Measurements from ENCODE around the gene USP49. TPM values are rescaled to one million over a fixed set of nuclear protein-coding genes. Genes with fewer than 3 reads are reported as not detected.

Gene USP49
- total and polyA plus RNA-seq, 2 experiments from 2014 or later = 0.97 to 1.2 TPM

GRCh38 chr6:41843178-41843577 is 52.0 kb downstream of the USP49 start:
- DNase-seq = no peak
- Histone ChIP-seq H3K9me3 (ENCODE audit: low read depth) (no peaks in the 10 kb centered on the region), H4K20me1 (ENCODE audit: insufficient read depth) (no peaks in the 10 kb centered on the region), H3K4me3 (no peak overlapping the region), H3K9me2 (ENCODE audit: insufficient read depth) (no peaks in the 10 kb centered on the region), H3K27me3 (replicated peaks; ENCODE audit: insufficient read depth) (no peaks in the 10 kb centered on the region), H3K27ac (no peak overlapping the region), H3K36me3 (ENCODE audit: low read depth) (no peaks in the 10 kb centered on the region), H3K4me2 (ENCODE audit: unreplicated experiment) (no peak overlapping the region), H3K79me2 (ENCODE audit: insufficient read depth) (no peaks in the 10 kb centered on the region), H2AFZ (no peak overlapping the region), H3F3A (ENCODE audit: insufficient read depth) (peaks cover 9% of the 10 kb centered on the region), H3K4me1 (ENCODE audit: insufficient read depth) (peaks cover 5% of the 10 kb centered on the region), H3K9ac (no peak overlapping the region)
- in situ Hi-C loops (cut with MboI) = loop anchor here (25.0 kb wide), 1 partner anchor 194 kb away; no protein-coding TSS in a partner anchor
- 92 to 94% methylated on average over 9 of the region's 9 CpGs for WGBS, 2 experiments (ENCODE audit: low coverage in 1 of 2, low lambda C conversion rate in 2 of 2, missing lambda C conversion rate in 2 of 2)
- TF ChIP-seq EZH2 (IDR thresholded peaks at IDR 0.05; ENCODE audit: insufficient read depth, poor library complexity, severe bottlenecking) (no peak), EZH2phosphoT487 (IDR thresholded peaks at IDR 0.05; ENCODE audit: insufficient read depth, low read depth) (no peak)

- H2AFZ ChIP-seq = no peak overlapping the region
- TF ChIP-seq EZH2phosphoT487 (IDR thresholded peaks at IDR 0.05; ENCODE audit: insufficient read depth, low read depth) (no peak), EZH2 (IDR thresholded peaks at IDR 0.05; ENCODE audit: insufficient read depth, poor library complexity, severe bottlenecking) (no peak)
- H3K36me3 ChIP-seq (ENCODE audit: low read depth) = no peaks in the 10 kb centered on the region
- in situ Hi-C loops (cut with MboI) = loop anchor here (25.0 kb wide), 1 partner anchor 197 kb away; no protein-coding TSS in a partner anchor
- no peaks in the 10 kb centered on the region for H3K9me3 ChIP-seq (ENCODE audit: low read depth)
- H3K4me1 ChIP-seq (ENCODE audit: insufficient read depth) = no peaks in the 10 kb centered on the region
- no peak overlapping the region for H3K4me3 ChIP-seq
- no peak for DNase-seq
- no peaks in the 10 kb centered on the region for H3K27me3 ChIP-seq (replicated peaks; ENCODE audit: insufficient read depth)
- H3K4me2 ChIP-seq (ENCODE audit: unreplicated experiment) = no peak overlapping the region
- no peak overlapping the region for H3K9ac ChIP-seq
- H3K79me2 ChIP-seq (ENCODE audit: insufficient read depth) = no peaks in the 10 kb centered on the region
- H3K9me2 ChIP-seq (ENCODE audit: insufficient read depth) = no peaks in the 10 kb centered on the region
- no peaks in the 10 kb centered on the region for H3F3A ChIP-seq (ENCODE audit: insufficient read depth)
- H3K27ac ChIP-seq = no peak overlapping the region
- no peaks in the 10 kb centered on the region for H4K20me1 ChIP-seq (ENCODE audit: insufficient read depth)
- WGBS, 2 experiments (ENCODE audit: low coverage in 1 of 2, low lambda C conversion rate in 2 of 2, missing lambda C conversion rate in 2 of 2) = 95 to 99% methylated on average over 4 of the region's 4 CpGs
Measured at GRCh38 chr6:41840326-41840725, 54.8 kb downstream of the USP49 start.

GRCh38 chr6:41836660-41837052 is 58.5 kb downstream of the USP49 start:
- H3K36me3 ChIP-seq (ENCODE audit: low read depth) = no peaks in the 10 kb centered on the region
- no peaks in the 10 kb centered on the region for H3F3A ChIP-seq (ENCODE audit: insufficient read depth)
- H3K27ac ChIP-seq = no peak overlapping the region
- H3K79me2 ChIP-seq (ENCODE audit: insufficient read depth) = no peaks in the 10 kb centered on the region
- no peaks in the 10 kb centered on the region for H4K20me1 ChIP-seq (ENCODE audit: insufficient read depth)
- no peak overlapping the region for H3K9ac ChIP-seq
- no peaks in the 10 kb centered on the region for H3K27me3 ChIP-seq (replicated peaks; ENCODE audit: insufficient read depth)
- no peaks in the 10 kb centered on the region for H3K9me2 ChIP-seq (ENCODE audit: insufficient read depth)
- H3K9me3 ChIP-seq (ENCODE audit: low read depth) = no peaks in the 10 kb centered on the region
- H2AFZ ChIP-seq = no peak overlapping the region
- TF ChIP-seq EZH2phosphoT487 (IDR thresholded peaks at IDR 0.05; ENCODE audit: insufficient read depth, low read depth) (no peak), EZH2 (IDR thresholded peaks at IDR 0.05; ENCODE audit: insufficient read depth, poor library complexity, severe bottlenecking) (no peak)
- in situ Hi-C loops (cut with MboI) = loop anchor here (25.0 kb wide), 1 partner anchor 201 kb away; no protein-coding TSS in a partner anchor
- H3K4me3 ChIP-seq = no peak overlapping the region
- no peaks in the 10 kb centered on the region for H3K4me1 ChIP-seq (ENCODE audit: insufficient read depth)
- H3K4me2 ChIP-seq (ENCODE audit: unreplicated experiment) = no peak overlapping the region
- WGBS, 2 experiments (ENCODE audit: low coverage in 1 of 2, low lambda C conversion rate in 2 of 2, missing lambda C conversion rate in 2 of 2) = 87 to 93% methylated on average over 2 of the region's 2 CpGs
- peak; percentile 7 for DNase-seq

GRCh38 chr6:41836022-41836659 is 59.0 kb downstream of the USP49 start:
- no peaks in the 10 kb centered on the region for H4K20me1 ChIP-seq (ENCODE audit: insufficient read depth)
- H3K36me3 ChIP-seq (ENCODE audit: low read depth) = no peaks in the 10 kb centered on the region
- 74 to 85% methylated on average over 5 of the region's 5 CpGs for WGBS, 2 experiments (ENCODE audit: low coverage in 1 of 2, low lambda C conversion rate in 2 of 2, missing lambda C conversion rate in 2 of 2)
- H2AFZ ChIP-seq = no peak overlapping the region
- in situ Hi-C loops (cut with MboI) = loop anchor here (25.0 kb wide), 1 partner anchor 201 kb away; no protein-coding TSS in a partner anchor
- no peaks in the 10 kb centered on the region for H3K4me1 ChIP-seq (ENCODE audit: insufficient read depth)
- H3K9me3 ChIP-seq (ENCODE audit: low read depth) = no peaks in the 10 kb centered on the region
- H3K27me3 ChIP-seq (replicated peaks; ENCODE audit: insufficient read depth) = no peaks in the 10 kb centered on the region
- no peak overlapping the region for H3K27ac ChIP-seq
- no peak for DNase-seq
- no peak overlapping the region for H3K4me2 ChIP-seq (ENCODE audit: unreplicated experiment)
- no peak overlapping the region for H3K9ac ChIP-seq
- no peaks in the 10 kb centered on the region for H3K79me2 ChIP-seq (ENCODE audit: insufficient read depth)
- no peaks in the 10 kb centered on the region for H3F3A ChIP-seq (ENCODE audit: insufficient read depth)
- no peaks in the 10 kb centered on the region for H3K9me2 ChIP-seq (ENCODE audit: insufficient read depth)
- no peak for TF ChIP-seq EZH2 (IDR thresholded peaks at IDR 0.05; ENCODE audit: insufficient read depth, poor library complexity, severe bottlenecking)
- no peak for TF ChIP-seq EZH2phosphoT487 (IDR thresholded peaks at IDR 0.05; ENCODE audit: insufficient read depth, low read depth)
- no peak overlapping the region for H3K4me3 ChIP-seq

Measured in GM23248 (cell line).